ENCODE data around the gene SCG2. TPM values are rescaled to one million over a fixed set of nuclear protein-coding genes. Genes with fewer than 3 reads are reported as not detected.
A peak's percentile ranks its signal among the peaks of the same experiment; 100 is the strongest.

Gene SCG2
- total RNA-seq, result 1 to 10 TPM in 1 of 2 donors, under 1 TPM in 1; 0.90 to 5.4 TPM
- long read RNA-seq, donor 1, transcript SCG2-201 (2 exons, 2,576 nt), result major isoform, 5 of 6 reads
- long read RNA-seq, donor 1, partial matches to known transcripts, result 0 of 6 reads
- long read RNA-seq, donor 1, other reads (novel, unspliced or antisense), result 1 of 6 reads
- long read RNA-seq, donor 2, partial matches to known transcripts, result 0 of 2 reads
- long read RNA-seq, donor 2, other reads (novel, unspliced or antisense), result 0 of 2 reads

DNA sequence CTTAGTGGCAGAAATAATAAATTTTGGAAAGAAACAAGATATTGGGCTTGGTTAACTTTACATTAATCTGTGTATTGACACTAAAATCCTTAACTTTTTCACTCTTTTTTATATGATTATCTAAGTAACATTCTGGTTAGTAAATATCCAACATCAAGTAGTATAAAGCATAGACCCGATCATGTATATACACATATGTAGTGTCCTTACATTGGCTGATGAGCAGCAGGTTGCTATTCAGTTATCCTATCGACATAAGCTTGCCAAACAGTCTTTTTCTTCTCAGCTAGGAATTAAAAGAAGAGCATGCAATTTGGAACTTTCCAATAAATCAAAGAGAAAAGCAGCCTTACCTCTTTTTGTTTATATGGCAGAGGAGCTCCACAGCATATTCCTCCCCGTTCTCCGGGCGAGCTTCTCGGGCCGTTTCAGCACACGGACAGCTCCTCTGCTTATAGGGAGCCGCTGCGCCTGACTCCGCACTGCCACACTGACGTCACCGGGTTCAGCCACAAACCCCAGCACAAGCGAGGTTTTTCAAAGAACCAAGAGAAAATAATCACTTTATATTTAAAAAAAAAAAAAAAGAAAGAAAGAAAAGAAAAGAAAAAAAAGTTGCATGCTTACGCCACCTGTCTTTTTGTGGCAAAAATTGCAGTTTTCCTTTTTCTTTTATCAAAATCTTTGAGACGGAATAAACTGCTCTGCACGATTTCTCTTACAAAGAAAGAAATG, at the start of gene SCG2:
SCG2 (minus strand) TSS at position 430 of the 735 bp plus-strand sequence. CDS start 3,079 bp downstream, outside the sequence.
- peak; percentile 93 for DNase-seq (ENCODE audit: low spot score)
- intact Hi-C loops (cut with DNase I), result no loop called here

GRCh38 chr2:223649554-223650533, 47.7 kb upstream of the SCG2 start:
- DNase-seq (ENCODE audit: low spot score), result no peak
- intact Hi-C loops (cut with DNase I), result no loop called here

DNA sequence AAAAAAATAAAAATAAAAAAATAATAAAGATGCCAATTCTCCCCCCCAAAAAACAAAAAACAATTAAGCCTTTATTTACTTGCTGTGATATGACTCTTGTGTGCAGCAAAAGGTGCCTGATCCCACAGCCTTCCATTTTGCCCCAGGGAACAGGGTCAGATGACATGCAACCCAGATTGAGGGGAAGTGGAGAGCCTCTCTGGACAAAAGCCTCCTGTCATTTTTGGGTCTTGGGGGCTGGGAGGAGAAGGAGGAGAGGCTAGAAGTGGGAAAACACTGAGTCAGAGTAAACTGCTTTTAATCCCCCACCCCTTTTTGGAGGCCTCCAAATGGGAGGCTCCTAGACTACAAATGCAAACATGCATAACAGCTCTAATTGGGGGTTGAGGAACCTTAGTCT, 46.6 kb upstream of the SCG2 start:
- DNase-seq (ENCODE audit: low spot score), result no peak
- intact Hi-C loops (cut with DNase I), result no loop called here

- intact Hi-C loops (cut with DNase I), result no loop called here
- DNase-seq (ENCODE audit: low spot score), result no peak
Observed at GRCh38 chr2:223647258-223647952, 45.2 kb upstream of the SCG2 start.

- intact Hi-C loops (cut with DNase I), result no loop called here
- no peak for DNase-seq (ENCODE audit: low spot score)
Observed at GRCh38 chr2:223644136-223644535, 42.0 kb upstream of the SCG2 start.

GRCh38 chr2:223643309-223643708, 41.1 kb upstream of the SCG2 start:
- intact Hi-C loops (cut with DNase I), result no loop called here

DNA sequence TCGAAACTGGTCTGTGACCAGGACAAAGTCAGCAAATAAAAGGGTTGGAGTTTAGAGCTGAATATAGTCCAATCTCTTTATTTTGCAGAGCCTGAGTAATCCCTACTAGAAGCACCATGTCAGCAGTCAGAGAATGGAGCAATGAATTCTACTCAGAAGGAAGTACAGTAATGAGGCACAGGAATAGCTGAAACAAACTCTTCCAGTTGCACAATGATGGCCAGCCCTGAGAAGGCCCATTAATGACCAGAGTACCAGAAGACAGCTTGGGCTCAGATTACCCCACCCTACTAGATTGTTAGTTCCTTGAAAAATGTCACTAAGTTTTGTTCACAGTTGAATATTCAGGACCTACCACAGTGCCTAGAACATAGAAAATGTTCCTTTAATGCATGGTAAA, 40.3 kb upstream of the SCG2 start:
- DNase-seq (ENCODE audit: low spot score), result no peak
- intact Hi-C loops (cut with DNase I), result no loop called here

More at GRCh38 chr2:223643309-223643708, 41.1 kb upstream of the SCG2 start:
- DNase-seq (ENCODE audit: low spot score), result no peak

- no peak for DNase-seq (ENCODE audit: low spot score)
- intact Hi-C loops (cut with DNase I), result no loop called here
Observed at GRCh38 chr2:223641082-223641481, 38.9 kb upstream of the SCG2 start.

DNA sequence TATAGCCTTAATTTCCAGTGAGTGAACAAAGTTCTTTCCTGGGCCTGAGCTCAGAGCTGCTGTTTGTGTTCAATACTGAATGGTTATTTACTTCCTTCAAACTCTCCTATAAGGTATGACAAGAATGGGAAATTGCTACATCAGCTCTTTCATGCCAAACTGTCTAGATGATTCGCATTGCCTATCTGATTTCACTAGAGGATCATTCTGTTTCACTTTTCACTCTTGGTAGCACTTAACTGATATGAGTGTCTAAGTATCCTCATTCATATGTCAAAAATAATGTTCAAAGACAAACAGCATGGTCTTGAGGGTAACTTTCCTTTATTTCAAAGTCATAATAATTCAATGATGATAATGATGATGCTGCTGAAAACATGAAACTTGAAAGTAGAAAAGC, 32.9 kb upstream of the SCG2 start:
- intact Hi-C loops (cut with DNase I), result no loop called here
- no peak for DNase-seq (ENCODE audit: low spot score)

- DNase-seq (ENCODE audit: low spot score), result no peak
Observed at GRCh38 chr2:223634238-223634637, 32.1 kb upstream of the SCG2 start.

DNA sequence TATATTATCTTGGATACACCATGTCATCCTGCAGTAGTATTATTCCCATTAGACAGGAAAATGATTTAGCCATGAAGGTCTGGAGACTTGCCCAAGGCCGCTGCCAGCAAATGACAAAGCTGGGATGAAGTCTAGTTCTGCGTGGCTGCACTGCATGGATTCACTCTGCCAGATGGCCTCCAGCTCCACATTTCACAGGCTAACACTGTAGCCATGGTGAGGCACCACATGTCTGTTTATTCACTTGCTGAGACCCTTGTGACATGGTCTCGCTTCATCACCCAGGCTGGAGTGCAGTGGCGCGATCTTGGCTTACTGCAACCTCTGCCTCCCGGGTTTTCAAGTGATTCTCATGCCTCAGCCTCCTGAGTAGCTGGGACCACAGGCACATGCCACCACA, 31.5 kb upstream of the SCG2 start:
- intact Hi-C loops (cut with DNase I), result no loop called here
- no peak for DNase-seq (ENCODE audit: low spot score)

More at GRCh38 chr2:223634238-223634637, 32.1 kb upstream of the SCG2 start:
- intact Hi-C loops (cut with DNase I), result no loop called here

- intact Hi-C loops (cut with DNase I), result no loop called here
- no peak for DNase-seq (ENCODE audit: low spot score)
Observed at GRCh38 chr2:223632826-223633225, 30.7 kb upstream of the SCG2 start.

DNA sequence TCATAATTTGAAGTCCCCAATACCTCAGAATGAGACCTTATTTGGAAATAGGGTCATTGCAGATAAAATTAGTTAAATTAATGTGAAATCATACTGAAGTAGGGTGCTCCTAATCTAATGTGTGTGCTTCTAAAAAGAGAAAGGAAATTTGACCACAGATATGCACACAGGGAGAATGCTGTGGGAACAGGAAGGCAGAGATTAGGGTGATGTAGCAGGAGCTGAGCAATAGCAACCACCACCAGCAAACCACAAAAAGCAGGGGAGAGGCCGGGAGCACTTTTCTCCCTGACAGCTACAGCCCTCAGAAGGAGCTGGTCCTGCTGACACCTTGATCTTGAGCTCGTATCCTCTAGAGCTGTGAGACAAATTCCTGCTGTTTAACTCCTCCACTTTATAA, 24.6 kb upstream of the SCG2 start:
- no peak for DNase-seq (ENCODE audit: low spot score)
- intact Hi-C loops (cut with DNase I), result no loop called here

GRCh38 chr2:223625652-223626051, 23.5 kb upstream of the SCG2 start:
- no peak for DNase-seq (ENCODE audit: low spot score)
- intact Hi-C loops (cut with DNase I), result no loop called here

- intact Hi-C loops (cut with DNase I), result no loop called here
- no peak for DNase-seq (ENCODE audit: low spot score)
Observed at GRCh38 chr2:223621901-223622300, 19.7 kb upstream of the SCG2 start.

GRCh38 chr2:223619486-223620129, 17.4 kb upstream of the SCG2 start:
- intact Hi-C loops (cut with DNase I), result loop anchor here in 1 of 2 donors (10.0 kb wide), 1 partner anchor 635 kb away; no protein-coding TSS in a partner anchor
- DNase-seq (ENCODE audit: low spot score), result no peak

- DNase-seq (ENCODE audit: low spot score), result no peak
- intact Hi-C loops (cut with DNase I), result loop anchor here in 1 of 2 donors (10.0 kb wide), 1 partner anchor 634 kb away; no protein-coding TSS in a partner anchor
Observed at GRCh38 chr2:223618172-223619035, 16.2 kb upstream of the SCG2 start.

DNA sequence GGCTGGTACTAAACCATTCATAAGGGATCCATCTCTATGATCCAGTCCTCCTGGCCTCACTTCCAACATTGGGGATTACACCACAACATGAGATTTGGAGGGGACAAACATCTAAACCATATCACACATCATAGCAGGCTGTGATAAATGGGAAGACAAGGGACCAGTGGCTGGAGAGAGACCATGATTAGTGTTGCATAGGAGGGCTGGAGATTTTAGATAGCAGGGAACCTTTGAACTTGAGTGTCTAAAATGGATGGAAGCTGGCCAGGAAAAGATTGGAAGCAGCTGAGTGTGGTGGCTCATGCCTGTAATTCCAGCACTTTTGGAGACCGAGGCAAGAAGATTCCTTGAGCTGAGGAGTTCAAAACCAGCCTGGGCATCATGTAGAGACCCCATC, 12.4 kb upstream of the SCG2 start:
- no peak for DNase-seq (ENCODE audit: low spot score)
- intact Hi-C loops (cut with DNase I), result loop anchor here in 1 of 2 donors (10.0 kb wide), 1 partner anchor 630 kb away; no protein-coding TSS in a partner anchor

Measured in posterior vena cava (tissue), 2 donors.